T-helper 17 cell (primary cell): ENCODE measurements around the gene TLE4. TPM values are rescaled to one million over a fixed set of nuclear protein-coding genes. Genes with fewer than 3 reads are reported as not detected.
A peak's percentile ranks its signal among the peaks of the same experiment; 100 is the strongest.

Source experiments
- ATAC-seq: fragments of 150-1000 bp; cut with Tn5 transposase; 2 replicates; pipeline ENCODE4 v1.10.0; 2021; ENCODE audit warnings: mild to moderate bottlenecking, moderate library complexity
- DNase-seq, 3 donors: peaks; one replicate each; pipeline versions ENCODE4 v3.0.0 to v3.0.0-alpha.2; 2020 to 2021
- H3K9me3 ChIP-seq: one replicate; pipeline ENCODE4 v1.7.0; 2013; ENCODE audit warnings: low read length, mild to moderate bottlenecking; ENCODE audit not compliant: control insufficient read depth, poor library complexity, severe bottlenecking
- H3K27ac Mint-ChIP-seq: one replicate; pipeline ENCODE4 v1.8.0; 2022; ENCODE audit warnings: mild to moderate bottlenecking, moderate library complexity, mixed read lengths
- H3K27me3 Mint-ChIP-seq: one replicate; pipeline ENCODE4 v1.8.0; 2022; ENCODE audit warnings: mixed read lengths
- H3K36me3 Mint-ChIP-seq: one replicate; pipeline ENCODE4 v1.8.0; 2022; ENCODE audit warnings: low read depth, mixed read lengths
- H3K4me1 Mint-ChIP-seq: one replicate; pipeline ENCODE4 v1.8.0; 2022; ENCODE audit warnings: mild to moderate bottlenecking, mixed read lengths
- H3K4me3 Mint-ChIP-seq: one replicate; pipeline ENCODE4 v1.8.0; 2022; ENCODE audit warnings: mild to moderate bottlenecking, moderate library complexity, mixed read lengths
- total RNA-seq, 4 donors: library from RNA in 2 of 4; stranded (reverse) in 2 of 4; gene quantifications; one replicate each; pipeline ENCODE4 v1.2.3 and lab custom pipeline; 2022 to 2026

TLE4 gene
- total RNA-seq, 2 donors from 2014 or later = 104 to 154 TPM

DNA sequence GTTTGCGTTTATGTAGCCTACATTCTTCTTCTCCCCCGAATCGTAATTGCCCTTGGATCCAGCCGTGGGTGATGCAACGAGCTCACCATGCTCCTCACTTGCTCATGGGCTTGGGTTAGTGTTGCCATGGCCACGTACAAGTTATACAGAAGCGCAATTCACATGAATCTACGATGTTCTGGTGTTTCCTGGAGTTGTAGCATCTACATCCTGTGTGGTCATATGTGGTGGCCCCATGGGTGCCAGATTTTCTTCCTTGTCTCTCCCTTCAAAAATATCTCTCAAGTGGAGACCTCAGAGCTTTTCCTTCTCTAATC lies 115.3 kb downstream of the TLE4 start:
- peak; percentile 88 for ATAC-seq
- peak overlapping the region; percentile 2 for H3K4me3 Mint-ChIP-seq
- H3K27me3 Mint-ChIP-seq = no peaks in the 10 kb centered on the region
- H3K27ac Mint-ChIP-seq = peak overlapping the region; percentile 86
- no peaks in the 10 kb centered on the region for H3K9me3 ChIP-seq
- H3K36me3 Mint-ChIP-seq = peaks cover 2% of the 10 kb centered on the region
- peaks cover 30% of the 10 kb centered on the region for H3K4me1 Mint-ChIP-seq
- no peak for DNase-seq

DNA sequence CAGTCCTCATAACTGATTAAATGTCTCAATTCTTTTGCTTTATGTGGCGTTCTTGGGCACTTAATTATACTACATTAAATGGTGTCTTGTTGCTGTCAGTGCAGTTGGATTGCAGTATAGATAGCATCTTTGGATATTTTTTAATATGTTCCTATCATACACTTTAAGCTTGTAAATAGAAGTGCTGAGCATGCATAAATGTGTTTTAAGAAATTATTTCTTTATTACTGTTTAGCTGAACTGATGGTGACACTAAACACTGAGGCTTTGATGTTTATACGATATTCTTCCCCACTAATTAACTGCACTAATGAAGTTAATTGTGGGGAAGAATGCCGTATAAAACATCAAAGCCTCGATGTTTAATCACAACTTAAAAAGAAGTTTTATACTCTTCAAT lies 116.6 kb downstream of the TLE4 start:
- no peak for ATAC-seq
- no peak overlapping the region for H3K4me3 Mint-ChIP-seq
- H3K36me3 Mint-ChIP-seq = peaks cover 2% of the 10 kb centered on the region
- no peaks in the 10 kb centered on the region for H3K9me3 ChIP-seq
- H3K27me3 Mint-ChIP-seq = no peaks in the 10 kb centered on the region
- DNase-seq = no peak
- H3K27ac Mint-ChIP-seq = peak overlapping the region; percentile 12
- peaks cover 34% of the 10 kb centered on the region for H3K4me1 Mint-ChIP-seq

DNA sequence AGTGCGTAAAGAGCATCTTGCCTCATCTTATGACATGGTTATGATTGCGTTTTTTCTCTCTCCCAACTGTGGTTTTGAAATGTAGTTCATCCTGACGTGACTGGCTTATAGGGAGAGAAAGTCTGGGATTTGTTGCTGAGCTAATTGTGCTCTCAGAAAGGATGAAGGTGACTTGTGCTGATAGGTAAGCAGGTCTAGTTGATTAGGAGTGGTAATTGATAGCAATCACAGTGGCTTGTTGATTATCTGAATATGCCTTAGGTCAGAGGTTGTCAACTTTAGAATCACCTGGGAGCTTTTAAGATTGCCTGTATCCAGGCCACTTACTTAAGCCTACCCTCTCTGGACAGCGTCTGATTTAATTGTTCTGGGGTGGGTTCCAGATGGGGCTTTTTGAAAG lies 117.8 kb downstream of the TLE4 start:
- no peak for ATAC-seq
- no peak overlapping the region for H3K4me3 Mint-ChIP-seq
- H3K4me1 Mint-ChIP-seq = peaks cover 43% of the 10 kb centered on the region
- no peaks in the 10 kb centered on the region for H3K9me3 ChIP-seq
- no peaks in the 10 kb centered on the region for H3K27me3 Mint-ChIP-seq
- no peak for DNase-seq
- peaks cover 2% of the 10 kb centered on the region for H3K36me3 Mint-ChIP-seq
- H3K27ac Mint-ChIP-seq = no peak overlapping the region

DNA sequence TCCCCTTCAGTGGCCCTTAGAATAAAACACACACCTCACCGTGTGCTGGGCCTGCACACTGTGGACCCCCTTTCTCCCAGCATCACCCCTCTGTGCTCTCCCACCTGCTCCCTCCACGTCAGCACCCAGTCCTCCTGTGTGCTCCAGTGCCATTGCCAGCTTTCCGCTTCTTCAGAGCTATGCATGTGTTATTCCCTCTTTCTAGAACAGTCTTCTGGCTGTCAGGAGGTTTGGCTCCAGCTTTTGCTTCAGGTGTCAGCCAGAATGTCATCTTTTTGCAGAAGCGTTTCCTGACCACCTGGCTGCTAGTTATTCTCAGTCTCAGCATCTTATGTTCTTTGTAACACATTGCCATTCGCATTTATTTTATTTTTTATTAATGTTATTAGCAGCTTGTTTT lies 119.7 kb downstream of the TLE4 start:
- DNase-seq (no peak), ATAC-seq (no peak)
- H3K27me3 Mint-ChIP-seq = no peaks in the 10 kb centered on the region
- peak overlapping the region; percentile 57 for H3K27ac Mint-ChIP-seq
- H3K9me3 ChIP-seq = no peaks in the 10 kb centered on the region
- H3K4me1 Mint-ChIP-seq = peaks cover 51% of the 10 kb centered on the region
- no peak overlapping the region for H3K4me3 Mint-ChIP-seq
- peaks cover 2% of the 10 kb centered on the region for H3K36me3 Mint-ChIP-seq

DNA sequence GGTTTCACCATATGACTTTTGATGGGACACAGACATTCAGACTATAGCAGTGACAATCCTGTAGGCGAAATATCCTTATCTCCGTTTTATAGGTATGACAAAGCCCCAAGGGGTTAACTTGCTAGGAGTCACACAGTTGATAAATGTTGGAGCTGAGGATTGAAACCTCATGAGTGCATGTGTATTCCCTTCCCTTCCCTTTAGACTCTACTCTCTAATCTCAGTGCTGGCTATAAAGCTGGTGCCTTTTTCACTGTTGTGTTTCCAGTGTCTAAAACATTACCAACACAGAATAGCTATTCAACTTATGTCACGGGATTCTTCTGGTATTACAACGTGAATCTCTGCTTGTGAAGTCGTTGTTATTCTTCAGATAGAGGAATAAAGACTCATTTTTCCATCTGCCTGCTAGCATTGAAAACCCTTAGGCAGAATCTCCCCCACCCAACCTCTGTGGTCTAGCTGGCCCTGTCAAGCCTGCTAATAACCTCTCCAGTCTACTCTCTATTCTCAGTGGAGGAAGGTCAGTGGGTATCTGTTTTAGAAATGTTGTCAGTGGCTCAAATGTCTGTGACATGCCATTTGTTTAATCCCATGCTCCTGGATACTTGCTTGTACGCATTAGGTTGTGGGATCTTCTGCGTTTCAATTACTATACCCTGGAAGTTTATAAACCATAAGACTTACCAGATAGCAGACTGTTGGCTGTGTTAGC lies 121.2 kb downstream of the TLE4 start:
- Mint-ChIP-seq H3K27me3 (no peaks in the 10 kb centered on the region), H3K27ac (no peak overlapping the region), H3K4me3 (no peak overlapping the region), H3K36me3 (peaks cover 2% of the 10 kb centered on the region), H3K4me1 (peaks cover 46% of the 10 kb centered on the region)
- no peak for DNase-seq
- ATAC-seq = no peak
- H3K9me3 ChIP-seq = no peaks in the 10 kb centered on the region

DNA sequence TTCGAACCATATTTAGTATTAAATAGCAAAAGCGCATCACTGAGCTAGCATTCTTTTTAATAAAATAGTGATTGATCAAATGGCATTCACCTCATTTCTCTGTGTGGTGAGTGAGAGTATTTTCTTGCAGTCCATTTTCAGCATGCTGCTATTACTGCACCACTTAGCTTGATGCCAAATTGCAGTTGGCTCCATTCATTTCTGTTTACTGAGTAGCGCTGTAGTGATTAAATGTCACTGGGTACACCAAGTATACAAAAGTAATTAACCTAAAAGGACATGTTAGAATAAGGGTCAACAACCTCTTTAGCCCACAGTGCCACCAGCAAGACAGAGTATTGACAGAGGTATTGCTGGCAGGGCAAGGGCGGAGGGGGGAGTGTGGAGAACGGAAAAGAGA lies 122.0 kb downstream of the TLE4 start:
- H3K9me3 ChIP-seq = no peaks in the 10 kb centered on the region
- Mint-ChIP-seq H3K4me3 (no peak overlapping the region), H3K4me1 (peaks cover 45% of the 10 kb centered on the region), H3K36me3 (peaks cover 2% of the 10 kb centered on the region), H3K27ac (peak overlapping the region; percentile 85), H3K27me3 (no peaks in the 10 kb centered on the region)
- no peak for DNase-seq
- no peak for ATAC-seq

DNA sequence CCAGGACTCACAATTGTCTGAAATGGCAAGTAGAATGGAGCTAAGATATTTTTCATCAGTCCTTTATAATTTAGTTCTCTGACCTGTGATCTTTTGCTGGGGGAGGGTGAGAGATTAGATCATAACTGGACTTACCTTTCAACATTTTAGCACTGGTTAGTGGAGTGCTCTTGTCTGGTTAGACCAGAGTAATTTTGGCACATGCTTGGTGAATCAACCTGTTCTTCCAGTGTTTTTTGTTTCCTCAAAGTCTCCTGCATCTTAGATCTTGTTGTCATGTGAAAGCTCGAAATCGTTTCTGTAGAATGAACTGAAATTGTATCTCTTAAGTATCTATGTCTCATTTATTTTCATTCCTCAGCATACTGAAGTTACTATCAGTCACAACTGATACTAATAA lies 122.4 kb downstream of the TLE4 start:
- Mint-ChIP-seq H3K4me3 (no peak overlapping the region), H3K36me3 (peaks cover 2% of the 10 kb centered on the region), H3K27ac (peak overlapping the region; percentile 85), H3K27me3 (no peaks in the 10 kb centered on the region), H3K4me1 (peaks cover 44% of the 10 kb centered on the region)
- no peaks in the 10 kb centered on the region for H3K9me3 ChIP-seq
- no peak for ATAC-seq
- no peak for DNase-seq

DNA sequence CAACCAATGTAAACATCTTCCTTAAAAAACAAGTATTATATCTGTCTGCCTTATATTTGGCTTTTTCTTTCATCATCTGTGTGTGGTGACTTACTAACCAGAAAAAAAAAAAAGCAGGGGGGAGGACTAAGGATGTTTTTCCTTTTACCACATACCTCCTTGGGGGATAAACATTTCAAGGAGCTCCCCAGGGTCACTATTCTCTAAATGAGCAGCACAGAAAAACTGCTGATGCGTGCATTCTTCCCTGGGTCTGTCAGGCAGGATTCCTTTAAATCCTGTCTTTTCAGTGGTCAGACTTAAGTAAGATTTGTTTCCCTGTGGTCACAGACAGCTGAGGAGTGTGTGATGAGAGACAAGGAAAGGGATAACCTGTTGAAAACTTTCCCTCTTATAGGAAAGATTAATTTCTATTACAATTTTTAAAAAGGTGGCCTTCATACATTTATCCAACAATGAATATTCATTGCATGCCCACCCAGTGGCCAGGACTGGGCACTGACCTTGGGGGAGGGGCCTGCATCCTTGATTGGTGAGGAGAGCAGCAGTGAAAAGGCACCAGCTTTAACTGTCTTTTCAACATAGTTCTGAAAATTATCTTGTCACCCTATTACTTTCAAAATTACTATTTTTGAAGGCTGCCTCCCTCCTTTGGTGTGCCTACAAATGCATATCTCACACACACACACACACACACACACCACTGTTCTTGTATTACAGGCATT lies 123.1 kb downstream of the TLE4 start:
- Mint-ChIP-seq H3K4me1 (peaks cover 50% of the 10 kb centered on the region), H3K36me3 (peaks cover 2% of the 10 kb centered on the region), H3K4me3 (no peak overlapping the region), H3K27ac (peak overlapping the region; percentile 85), H3K27me3 (no peaks in the 10 kb centered on the region)
- DNase-seq = no peak
- H3K9me3 ChIP-seq = no peaks in the 10 kb centered on the region
- ATAC-seq = no peak

DNA sequence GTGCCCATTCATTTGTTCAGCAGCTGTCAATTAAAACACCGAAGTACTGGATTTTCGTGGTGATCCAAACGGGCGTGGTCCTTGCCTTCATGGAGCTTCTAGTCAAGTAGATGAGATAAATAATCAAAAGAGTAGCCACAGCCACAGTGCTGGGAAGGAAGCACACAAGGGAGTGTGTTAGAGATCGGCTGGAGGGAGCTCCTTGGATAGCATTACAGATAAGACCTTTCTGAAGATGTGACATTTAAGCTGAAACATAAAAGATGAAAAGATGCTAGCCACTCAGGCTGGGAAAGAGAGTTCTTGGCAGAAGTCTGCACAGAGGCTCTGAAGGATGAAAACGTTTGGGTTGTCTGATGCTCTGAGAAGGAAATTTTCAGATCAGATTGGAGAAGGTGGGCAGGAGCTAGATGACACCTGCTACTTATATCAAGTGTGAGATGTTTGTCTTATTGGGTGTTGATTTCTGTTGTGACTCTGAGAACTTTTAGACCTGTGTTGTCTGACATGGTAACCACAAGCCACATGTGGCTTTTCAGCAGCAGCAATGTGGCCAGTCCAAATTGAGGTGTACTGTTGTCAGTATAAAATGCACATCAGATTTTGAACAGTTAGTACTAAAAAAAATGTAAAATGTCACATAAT lies 123.9 kb downstream of the TLE4 start:
- Mint-ChIP-seq H3K27ac (peak overlapping the region; percentile 85), H3K4me1 (peaks cover 53% of the 10 kb centered on the region), H3K36me3 (peaks cover 2% of the 10 kb centered on the region), H3K27me3 (no peaks in the 10 kb centered on the region), H3K4me3 (peak overlapping the region; percentile 62)
- ATAC-seq (peak; percentile 74), DNase-seq (no peak)
- H3K9me3 ChIP-seq = no peaks in the 10 kb centered on the region

DNA sequence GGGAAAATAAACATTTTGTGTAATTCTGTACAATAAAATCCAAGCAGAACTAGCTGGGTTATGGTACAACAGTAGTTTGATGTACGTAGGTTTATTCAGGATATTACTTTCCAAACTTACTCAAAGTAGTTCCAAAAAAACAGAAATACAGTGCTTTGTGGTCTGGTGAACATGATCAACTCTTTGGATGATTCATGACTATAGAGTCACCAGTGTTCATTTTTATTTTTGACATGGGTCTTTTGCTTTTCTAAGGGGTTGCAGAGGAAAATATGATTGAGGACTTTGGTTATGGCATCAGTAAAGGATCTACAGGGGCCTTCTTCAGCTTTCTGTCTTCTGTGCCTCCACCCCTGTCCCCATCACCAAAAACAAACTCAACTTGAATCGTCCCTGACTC lies 127.2 kb downstream of the TLE4 start:
- Mint-ChIP-seq H3K27me3 (no peaks in the 10 kb centered on the region), H3K27ac (no peak overlapping the region), H3K4me3 (no peak overlapping the region), H3K4me1 (peaks cover 37% of the 10 kb centered on the region), H3K36me3 (no peaks in the 10 kb centered on the region)
- DNase-seq (no peak), ATAC-seq (no peak)
- no peaks in the 10 kb centered on the region for H3K9me3 ChIP-seq

DNA sequence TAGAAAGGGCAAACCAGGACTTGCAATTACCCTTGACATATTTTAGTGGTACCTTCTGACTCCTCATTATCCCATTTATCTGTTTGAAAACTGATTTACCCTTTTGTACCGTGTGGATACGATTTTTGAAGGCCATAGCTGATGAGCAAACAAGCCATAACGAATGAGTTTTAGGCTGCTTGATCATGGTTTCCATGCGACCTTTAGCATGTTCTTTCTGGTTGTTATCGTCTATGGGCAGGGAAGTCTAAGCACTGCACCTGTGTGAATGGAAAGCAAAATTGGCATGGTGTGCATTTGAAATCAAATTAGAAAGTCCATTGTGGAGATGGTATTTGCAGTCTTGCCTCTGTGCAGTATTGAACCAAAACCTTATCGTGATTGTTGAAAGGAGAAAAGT lies 127.7 kb downstream of the TLE4 start:
- DNase-seq = no peak
- Mint-ChIP-seq H3K27ac (no peak overlapping the region), H3K27me3 (no peaks in the 10 kb centered on the region), H3K4me1 (peaks cover 32% of the 10 kb centered on the region), H3K36me3 (peaks cover 3% of the 10 kb centered on the region), H3K4me3 (no peak overlapping the region)
- no peak for ATAC-seq
- H3K9me3 ChIP-seq = no peaks in the 10 kb centered on the region

DNA sequence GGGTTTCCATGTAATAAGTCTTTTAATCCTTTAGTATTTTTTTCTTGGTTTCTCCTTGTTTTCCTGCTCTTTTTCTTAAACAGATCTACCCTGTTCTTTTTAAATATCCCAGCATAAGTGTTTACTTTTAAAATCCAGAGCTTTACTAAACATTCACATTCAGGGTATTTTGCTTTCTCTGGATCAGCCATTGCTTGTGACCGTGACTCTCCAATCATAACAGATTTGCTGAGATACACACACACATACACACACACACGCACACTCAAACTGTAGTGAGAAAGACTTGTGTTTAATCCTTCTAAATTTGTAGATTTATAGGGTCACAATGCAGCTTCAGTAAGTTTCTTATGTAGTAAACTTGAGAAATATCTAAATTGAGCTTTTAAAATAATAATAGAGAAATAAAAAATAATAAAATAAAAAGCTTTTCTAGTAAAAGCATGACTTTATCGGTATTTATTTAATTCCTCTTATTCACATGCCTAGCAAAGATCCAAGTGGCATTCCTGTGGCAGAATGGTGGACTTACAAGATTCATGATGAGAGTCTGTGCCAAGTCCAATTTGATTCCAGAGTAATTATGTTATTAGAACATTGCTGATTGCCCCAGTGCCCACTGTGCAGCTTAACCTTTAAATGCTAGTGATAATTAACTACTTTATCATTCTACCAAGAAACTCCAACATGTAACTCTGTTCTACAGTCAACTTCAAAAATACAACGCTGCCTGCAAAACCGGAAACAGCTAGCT lies 129.0 kb downstream of the TLE4 start:
- H3K9me3 ChIP-seq = no peaks in the 10 kb centered on the region
- no peak overlapping the region for H3K4me3 Mint-ChIP-seq
- peaks cover 21% of the 10 kb centered on the region for H3K4me1 Mint-ChIP-seq
- peak overlapping the region; percentile 61 for H3K27ac Mint-ChIP-seq
- no peak for DNase-seq
- no peak for ATAC-seq
- peaks cover 9% of the 10 kb centered on the region for H3K36me3 Mint-ChIP-seq
- H3K27me3 Mint-ChIP-seq = no peaks in the 10 kb centered on the region

DNA sequence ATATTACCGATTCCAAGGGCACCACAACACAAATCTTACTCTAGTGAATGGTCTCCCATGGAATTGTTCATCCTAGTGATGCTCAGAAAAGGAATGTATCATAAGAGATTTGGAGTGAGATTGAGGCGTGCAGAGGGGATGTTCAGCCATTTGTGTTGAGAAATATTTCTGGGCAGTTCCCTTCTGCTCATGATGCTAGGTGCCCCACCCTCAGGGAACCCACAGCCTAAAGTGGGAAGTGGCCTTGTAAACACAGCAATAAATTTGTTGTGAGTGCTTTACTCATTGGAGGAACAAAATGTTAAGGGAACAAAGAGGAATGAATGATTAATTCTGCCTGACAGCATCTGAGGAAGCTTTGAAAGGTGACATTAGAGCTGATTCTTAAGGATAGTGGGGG lies 129.9 kb downstream of the TLE4 start:
- ATAC-seq = peak; percentile 49
- H3K27me3 Mint-ChIP-seq = no peaks in the 10 kb centered on the region
- DNase-seq = no peak
- no peak overlapping the region for H3K4me3 Mint-ChIP-seq
- H3K9me3 ChIP-seq = no peaks in the 10 kb centered on the region
- peaks cover 19% of the 10 kb centered on the region for H3K4me1 Mint-ChIP-seq
- H3K36me3 Mint-ChIP-seq = peaks cover 11% of the 10 kb centered on the region
- H3K27ac Mint-ChIP-seq = peak overlapping the region; percentile 22
